NCI-H1092 (cell line): ENCODE results near the gene PDE10A.

ENCODE experiments used
- DNase-seq: peaks from one replicate; lab custom pipeline; 2025; lab: John Stamatoyannopoulos, UW

PDE10A gene

GRCh38 chr6:165662749-165663376 is at the start of gene PDE10A:
Gene PDE10A (minus strand): TSS chr6:165663241. CDS start chr6:165662811, 430 bp downstream.
- peak; percentile 56 for DNase-seq

GRCh38 chr6:165708985-165709576 is 46.0 kb upstream of the PDE10A start:
- DNase-seq: no peak

GRCh38 chr6:165707067-165707853 is 44.2 kb upstream of the PDE10A start:
- DNase-seq: no peak

DNA sequence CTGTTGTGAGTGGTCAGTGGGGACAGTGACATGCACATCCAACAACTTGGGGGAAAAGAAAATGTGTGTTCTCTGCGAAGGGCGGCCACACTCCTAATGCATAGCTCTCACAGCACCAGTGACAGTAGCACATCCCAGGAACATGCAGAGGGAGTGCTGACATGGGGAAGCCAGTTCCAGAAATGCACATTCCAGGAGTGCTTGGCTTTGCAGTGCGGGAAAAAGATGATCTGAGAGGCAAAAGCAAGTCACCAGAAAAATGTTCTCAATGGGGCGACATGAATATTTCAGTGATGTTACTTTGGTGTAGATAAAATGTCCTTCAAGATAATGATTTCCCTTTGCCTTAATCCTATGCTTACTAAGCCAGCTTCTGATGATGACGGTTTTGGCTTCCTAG is 42.9 kb upstream of the PDE10A start:
- DNase-seq: no peak

DNA sequence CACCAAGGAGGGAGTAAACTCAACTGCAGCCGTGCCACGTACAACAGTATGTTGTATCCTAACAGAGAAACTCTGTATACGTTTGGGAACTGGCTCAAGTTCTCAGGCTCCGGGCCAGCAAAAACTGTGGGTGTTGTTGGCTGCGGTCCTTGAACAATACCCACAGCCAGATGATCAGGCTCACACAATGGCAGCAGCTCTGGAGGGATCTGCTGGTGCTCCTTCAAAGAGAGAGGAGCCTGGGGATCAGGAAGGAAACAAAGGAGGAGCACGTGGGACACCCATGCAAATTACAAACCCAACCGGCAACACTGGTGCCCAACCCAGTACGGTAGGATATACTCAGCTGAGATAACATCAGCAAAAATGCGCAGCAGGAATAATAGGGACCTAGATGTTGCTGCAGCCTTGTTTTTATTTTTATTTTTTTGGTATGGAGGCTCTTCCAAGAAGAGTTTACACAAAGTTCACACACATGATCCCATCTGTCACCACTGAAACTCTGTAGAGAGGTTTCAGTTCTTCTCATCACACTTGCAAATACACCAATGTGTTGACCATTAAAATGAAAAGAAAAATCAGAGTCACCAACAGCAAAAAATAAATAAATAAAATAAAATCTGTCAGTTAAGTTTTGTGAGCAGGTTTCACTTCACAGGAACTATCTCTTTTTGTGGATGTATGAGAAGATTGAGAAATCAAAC is 41.2 kb upstream of the PDE10A start:
- peak; percentile 18 for DNase-seq

DNA sequence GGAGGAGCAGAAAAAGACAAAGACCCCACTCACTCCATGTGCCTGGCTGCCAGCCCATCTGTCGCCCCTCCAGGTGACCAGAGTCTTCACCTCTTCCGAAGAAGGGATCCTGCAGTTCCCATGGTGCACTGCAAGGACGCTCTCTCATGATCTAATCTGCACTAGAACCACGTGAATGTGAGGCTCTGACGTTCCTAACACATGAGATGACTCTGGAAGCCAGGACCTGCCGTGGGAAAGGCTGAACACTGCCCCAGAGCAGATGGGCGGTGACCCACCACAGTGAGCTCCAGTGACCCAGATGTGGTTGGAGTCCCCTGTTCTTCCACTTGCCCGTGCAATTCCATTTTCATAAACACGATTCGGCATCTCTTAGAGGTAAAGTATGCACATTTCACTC is 39.6 kb upstream of the PDE10A start:
- no peak for DNase-seq

- no peak for DNase-seq
These were observed 38.7 kb upstream of the PDE10A start for GRCh38 chr6:165701564-165702354.

DNA sequence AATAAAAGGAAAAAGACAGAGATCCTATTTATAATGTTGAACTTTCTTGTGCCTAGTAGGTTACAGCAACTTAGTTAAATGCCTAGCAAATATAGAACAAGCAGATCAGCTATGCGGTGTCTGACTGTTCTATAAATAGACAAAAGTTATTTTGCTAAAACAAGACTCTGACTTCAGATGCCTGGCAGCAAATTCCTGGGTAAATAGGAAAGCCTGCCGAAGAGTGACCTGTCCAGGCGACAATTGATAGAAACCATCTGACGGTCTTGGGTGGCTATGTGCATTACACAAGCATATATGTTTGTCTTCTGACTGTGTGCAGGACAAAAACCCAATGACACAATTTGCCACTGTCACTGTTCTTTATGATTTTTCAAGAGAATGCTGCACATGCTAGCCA is 38.0 kb upstream of the PDE10A start:
- no peak for DNase-seq

- no peak for DNase-seq
These were observed 35.8 kb upstream of the PDE10A start for GRCh38 chr6:165698868-165699267.

- no peak for DNase-seq
These were observed 34.1 kb upstream of the PDE10A start for GRCh38 chr6:165697171-165697570.

DNA sequence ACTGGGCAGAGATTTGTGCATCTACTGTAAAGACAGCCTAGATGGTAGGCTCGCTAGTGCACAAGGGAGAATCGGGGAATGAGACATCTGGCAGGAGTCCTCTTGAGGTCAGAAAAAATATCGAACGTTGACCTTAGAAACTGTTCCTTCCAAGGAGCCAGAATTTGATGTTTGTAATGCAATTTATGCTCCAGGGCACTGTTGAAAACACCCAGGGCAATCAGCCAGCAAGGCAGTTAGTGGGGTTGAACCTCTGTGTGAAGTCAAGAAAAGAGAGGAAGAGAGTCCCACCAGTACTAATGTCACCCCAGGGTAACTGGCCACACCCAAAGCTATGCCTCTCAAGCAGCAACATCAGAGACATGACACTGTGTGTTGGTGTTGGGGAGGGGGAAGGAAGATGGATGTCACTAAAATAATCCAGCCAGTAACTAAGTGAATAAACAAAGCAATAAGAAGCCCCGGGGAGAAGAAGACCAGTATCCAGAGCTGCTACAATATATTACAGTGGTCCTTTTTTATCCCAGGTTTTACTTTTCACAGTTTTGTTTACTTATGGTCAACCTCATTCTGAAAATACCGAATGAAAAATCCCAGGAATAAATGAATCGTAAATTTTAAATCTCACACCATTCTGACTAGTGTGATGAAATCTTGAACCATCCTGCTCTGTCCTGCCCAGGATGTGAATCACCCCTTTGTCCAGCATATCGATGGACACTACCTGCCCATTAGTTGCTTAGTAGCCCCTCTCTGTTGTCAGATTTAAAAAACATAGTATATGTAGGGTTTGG is 32.9 kb upstream of the PDE10A start:
- no peak for DNase-seq

GRCh38 chr6:165694296-165694695 is 31.3 kb upstream of the PDE10A start:
- DNase-seq: no peak

GRCh38 chr6:165692106-165692653 is 29.1 kb upstream of the PDE10A start:
- no peak for DNase-seq

DNA sequence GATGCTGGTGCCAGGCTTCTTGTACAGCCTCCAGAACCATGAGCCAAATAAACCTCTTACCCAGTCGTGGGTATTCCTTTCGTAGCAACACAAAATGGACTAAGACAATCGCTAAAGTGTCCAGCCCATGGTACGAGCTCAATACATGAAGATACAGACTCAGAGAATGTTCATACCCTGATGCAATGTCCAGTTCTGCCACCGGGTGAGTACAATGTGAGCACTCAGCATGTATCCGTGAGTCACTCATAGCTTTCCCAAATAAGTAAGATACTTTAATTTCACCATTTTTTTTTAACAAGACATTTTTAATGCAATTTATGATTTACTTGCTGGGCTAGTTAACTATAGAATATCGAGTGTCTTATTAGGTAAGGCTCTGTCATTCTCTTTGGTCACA is 26.7 kb upstream of the PDE10A start:
- no peak for DNase-seq

- DNase-seq: no peak
These were observed 23.7 kb upstream of the PDE10A start for GRCh38 chr6:165686596-165687365.

DNA sequence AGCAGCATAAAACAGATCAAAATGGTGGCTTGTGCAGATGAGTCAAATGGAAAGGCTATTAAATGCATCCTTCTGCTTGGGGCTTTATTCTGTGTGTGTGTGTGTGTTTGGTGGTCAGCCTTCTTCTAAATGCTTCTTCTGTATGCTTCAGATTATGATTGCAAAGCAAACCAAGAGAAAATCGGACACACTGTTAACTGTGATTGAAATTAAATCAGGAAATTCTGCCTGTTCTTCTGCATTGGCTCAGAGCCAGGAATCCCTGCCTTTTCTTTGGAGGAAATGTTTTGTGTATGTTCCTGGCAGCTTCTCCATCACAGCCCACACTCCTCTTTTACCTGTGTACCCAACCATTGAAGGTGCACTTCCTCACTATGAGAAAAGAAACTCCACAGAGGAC is 22.3 kb upstream of the PDE10A start:
- DNase-seq: no peak

DNA sequence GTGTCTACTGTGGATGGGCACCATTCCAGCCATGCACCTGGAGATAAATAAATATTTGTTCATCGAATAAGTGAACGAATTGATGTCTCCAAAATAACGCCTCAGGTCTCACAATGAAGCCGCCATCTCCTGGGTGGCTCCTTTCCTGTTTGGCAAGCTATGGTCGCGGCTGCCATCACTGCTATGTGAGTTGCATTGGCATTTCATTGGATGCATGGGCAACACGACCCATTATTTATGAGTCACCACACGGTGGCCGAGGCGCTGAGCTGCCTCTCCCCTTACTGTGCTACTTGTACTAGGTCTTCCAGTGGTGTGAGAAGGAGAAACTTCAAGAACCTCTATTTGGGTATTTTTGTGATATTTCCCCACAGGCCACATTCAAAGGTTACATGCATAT is 21.3 kb upstream of the PDE10A start:
- DNase-seq: no peak

GRCh38 chr6:165680975-165681374 is 17.9 kb upstream of the PDE10A start:
- no peak for DNase-seq

DNA sequence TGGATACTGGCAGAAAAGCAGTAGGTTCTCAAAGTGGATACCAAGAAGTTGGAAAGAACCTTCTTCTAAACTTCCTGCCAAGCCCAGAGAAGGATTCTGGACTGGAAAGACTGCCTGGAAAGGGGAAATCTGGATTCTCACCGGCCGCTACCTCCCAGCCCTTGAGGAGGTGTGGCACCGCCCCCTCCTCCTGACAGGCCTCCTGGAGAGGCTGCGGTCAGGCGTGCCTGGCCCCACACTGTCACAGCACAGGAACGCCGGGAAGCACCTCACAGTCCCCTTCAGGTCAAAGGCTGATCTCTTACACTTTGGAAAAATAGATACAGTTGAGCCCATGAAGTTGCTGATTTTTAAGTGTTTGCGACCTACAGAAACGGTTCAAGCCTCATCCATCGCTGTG is 16.3 kb upstream of the PDE10A start:
- DNase-seq: no peak

- DNase-seq: no peak
These were observed 15.9 kb upstream of the PDE10A start for GRCh38 chr6:165678904-165679303.
